HCT116 (cell line): ENCODE measurements around the gene NUDT16L1.

Source experiments
- POLR2A ChIP-seq: IDR thresholded peaks from 2 replicates; pipeline ENCODE4 v1.7.0; 2011; ENCODE audit warnings: borderline replicate concordance; ENCODE audit not compliant: insufficient read depth, insufficient read length; ENCODE audit errors: extremely low read depth
- TF ChIP-seq, protein P1 (sequence below), 3 experiments: fragments of 200-600 bp in 1 of 3; sonication (generic) in 1 of 3; IDR thresholded peaks in 2 of 3; conservative IDR thresholded peaks in 1 of 3; 2 replicates each; pipeline ENCODE4 v1.5.1; 2012 to 2017; ENCODE audit warnings: low read depth in 2 of 3, low read length in 2 of 3, antibody characterized with exemption in 1 of 3, borderline replicate concordance in 1 of 3, control low read depth in 1 of 3, mild to moderate bottlenecking in 1 of 3, mixed read lengths in 1 of 3, mixed run types in 1 of 3, moderate library complexity in 1 of 3; ENCODE audit not compliant: insufficient read depth in 1 of 3

DNA sequence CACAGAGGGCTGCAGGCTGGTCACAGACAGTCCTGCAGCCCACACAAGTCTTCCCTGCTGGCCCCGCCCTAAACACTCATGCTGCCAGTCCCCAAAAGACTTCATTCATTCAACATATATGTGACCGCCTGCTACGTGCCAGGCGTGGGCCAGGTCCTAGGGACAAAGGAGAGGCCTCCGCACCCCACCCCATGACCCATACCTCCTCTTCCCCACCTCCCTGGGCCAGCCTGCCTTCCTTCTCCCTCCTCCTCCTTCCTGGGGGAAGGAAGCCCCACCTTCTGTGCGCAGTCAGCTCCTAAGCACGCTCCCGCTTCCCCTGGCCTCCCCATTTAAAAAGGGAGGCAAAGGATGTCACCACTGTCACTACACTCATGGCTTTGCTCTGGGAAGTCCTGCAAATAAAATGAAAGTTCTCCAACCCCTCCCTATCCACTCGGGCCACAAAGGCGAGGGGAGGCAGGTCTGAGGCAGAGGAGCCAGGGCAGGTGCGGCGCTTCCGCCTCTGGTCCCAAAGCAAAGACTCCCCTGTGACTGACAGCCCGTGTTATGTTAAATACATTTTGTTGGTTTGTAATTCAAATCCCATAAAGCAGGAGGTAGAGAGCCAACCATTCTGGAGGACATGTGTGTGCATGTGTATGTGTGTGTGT, 50.0 kb downstream of the NUDT16L1 start:
- TF ChIP-seq POLR2A: no peak
- TF ChIP-seq, protein P1, sequence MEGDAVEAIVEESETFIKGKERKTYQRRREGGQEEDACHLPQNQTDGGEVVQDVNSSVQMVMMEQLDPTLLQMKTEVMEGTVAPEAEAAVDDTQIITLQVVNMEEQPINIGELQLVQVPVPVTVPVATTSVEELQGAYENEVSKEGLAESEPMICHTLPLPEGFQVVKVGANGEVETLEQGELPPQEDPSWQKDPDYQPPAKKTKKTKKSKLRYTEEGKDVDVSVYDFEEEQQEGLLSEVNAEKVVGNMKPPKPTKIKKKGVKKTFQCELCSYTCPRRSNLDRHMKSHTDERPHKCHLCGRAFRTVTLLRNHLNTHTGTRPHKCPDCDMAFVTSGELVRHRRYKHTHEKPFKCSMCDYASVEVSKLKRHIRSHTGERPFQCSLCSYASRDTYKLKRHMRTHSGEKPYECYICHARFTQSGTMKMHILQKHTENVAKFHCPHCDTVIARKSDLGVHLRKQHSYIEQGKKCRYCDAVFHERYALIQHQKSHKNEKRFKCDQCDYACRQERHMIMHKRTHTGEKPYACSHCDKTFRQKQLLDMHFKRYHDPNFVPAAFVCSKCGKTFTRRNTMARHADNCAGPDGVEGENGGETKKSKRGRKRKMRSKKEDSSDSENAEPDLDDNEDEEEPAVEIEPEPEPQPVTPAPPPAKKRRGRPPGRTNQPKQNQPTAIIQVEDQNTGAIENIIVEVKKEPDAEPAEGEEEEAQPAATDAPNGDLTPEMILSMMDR (IDR thresholded peaks at IDR 0.05 in 2 of 3, conservative IDR thresholded peaks at IDR 0.05 in 1 of 3; ENCODE audit: borderline replicate concordance in 1 of 3, insufficient read depth in 1 of 3, low read depth in 2 of 3, low read length in 2 of 3): no peak
